ENCODE measurements around the gene SGTA.

- TF ChIP-seq POLR2AphosphoS5 (IDR thresholded peaks at IDR 0.05) (no peak), CTCF (IDR thresholded peaks at IDR 0.05) (no peak), POLR2A (IDR thresholded peaks at IDR 0.05) (no peak)
Observed at GRCh38 chr19:2759965-2760364, 23.1 kb downstream of the SGTA start.

Measured in prostate gland (tissue), 2 donors.